ENCODE measurements around the gene THY1.
"Not testable (repeated sequence)": the region's sequence is repeated elsewhere in the genome, so short reads cannot be mapped to it uniquely, and the experiment has no call there.

The THY1 gene

GRCh38 chr11:119417726-119418540, 5.0 kb downstream of the THY1 start:
- no peak for DNase-seq

DNA sequence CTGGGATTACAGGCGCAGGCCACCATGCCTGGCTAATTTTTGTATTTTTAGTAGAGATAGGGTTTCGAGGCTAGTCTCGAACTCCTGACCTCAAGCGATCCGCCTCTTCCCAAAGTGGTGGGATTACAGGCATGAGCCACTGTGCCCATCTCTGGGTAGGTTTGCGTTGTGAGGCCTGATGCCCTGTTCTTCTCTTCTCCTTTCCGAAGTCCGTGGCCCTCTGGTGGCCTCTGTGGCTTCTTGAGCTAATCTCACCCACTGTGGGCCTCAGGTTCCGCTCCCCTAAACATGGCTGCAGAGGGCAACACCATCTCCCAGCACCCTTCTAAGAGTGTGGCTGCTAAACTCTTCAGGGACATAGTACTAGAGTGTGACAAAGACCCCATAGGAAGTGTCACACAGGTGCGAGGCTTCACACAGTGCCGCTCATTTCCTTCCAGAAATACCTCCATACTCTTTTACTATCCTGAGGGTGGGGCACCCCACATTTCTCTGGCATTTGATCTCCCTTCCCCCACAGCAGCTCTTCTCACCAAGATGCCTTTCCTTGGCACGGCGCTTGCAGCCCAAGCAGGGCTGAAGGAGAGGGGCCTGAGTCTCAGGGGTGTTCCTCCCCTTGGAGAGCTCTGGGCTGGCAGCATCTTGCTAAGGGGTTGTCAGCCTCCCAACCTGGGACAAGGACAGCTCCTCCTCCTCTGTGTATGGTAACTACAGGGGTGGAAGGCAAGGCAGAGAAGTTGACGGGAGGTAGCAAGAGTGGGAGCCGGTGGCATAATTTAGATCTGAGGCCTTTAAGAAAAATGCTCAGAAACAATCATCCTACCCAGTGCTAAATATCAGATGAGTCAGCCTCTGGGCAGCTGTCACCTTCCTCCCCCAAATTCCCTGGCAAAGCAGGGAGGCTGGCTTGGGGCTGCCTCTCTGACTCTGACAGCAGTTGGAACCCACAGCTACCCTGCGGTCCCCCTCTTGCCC, 6.1 kb downstream of the THY1 start:
- no peak for DNase-seq

GRCh38 chr11:119415966-119416365, 7.0 kb downstream of the THY1 start:
- no peak for DNase-seq

DNA sequence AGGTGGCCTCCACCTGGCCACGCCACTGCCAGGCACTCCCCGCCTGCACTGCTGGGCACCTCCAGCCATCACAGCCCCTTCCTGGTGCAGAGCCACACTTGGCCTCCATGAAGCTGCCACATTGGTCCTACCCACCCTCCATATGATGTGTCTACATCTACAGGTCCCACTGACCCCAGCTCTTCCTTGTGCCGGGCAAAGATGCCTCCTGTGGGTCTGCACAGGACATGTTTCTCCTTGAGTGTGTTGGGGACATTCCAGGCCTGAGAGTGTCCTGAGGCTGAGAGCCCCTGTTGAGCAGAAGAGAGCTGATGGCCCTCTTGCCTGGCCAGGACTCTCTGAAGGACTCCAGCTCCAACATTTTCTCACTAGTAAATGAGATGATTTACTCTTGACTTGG, 7.5 kb downstream of the THY1 start:
- no peak for DNase-seq

DNA sequence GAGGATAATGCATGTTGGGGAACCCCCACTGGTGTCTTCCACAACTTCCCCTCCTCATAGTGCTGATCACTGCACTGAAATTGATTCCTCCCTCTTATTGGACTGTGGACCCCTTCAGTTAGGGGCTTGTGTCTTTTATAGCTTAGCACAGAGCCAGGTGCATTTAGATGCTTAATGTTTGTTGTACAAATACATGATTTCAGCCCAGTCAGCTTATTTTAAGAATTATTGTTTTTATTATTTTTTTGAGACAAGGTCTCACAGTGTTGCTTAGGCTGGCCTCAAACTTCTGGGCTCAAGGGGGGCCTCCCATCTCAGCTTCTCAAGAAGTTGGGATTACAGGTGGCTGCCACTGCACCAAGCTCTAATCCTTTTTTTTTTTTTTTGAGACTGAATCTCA, 8.2 kb downstream of the THY1 start:
- no peak for DNase-seq

DNA sequence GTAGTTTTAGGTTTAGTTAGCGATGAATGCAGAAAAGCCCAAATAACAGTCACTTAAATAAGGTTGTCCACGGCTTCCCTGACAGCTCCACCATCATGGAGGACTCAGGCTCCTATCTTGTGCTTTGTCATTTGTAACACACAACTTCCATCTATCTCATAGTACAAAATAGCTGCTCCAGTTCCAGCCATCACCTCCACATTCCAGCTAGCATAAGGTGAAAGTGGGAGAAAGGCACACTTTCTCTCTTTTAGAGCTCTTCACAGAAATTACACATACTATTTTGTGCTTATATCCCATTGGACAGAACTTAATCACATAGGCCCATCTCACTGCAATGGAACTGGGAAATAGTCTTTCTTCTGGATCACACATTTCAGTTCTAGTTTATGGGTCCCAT, 8.7 kb downstream of the THY1 start:
- DNase-seq = no peak

DNA sequence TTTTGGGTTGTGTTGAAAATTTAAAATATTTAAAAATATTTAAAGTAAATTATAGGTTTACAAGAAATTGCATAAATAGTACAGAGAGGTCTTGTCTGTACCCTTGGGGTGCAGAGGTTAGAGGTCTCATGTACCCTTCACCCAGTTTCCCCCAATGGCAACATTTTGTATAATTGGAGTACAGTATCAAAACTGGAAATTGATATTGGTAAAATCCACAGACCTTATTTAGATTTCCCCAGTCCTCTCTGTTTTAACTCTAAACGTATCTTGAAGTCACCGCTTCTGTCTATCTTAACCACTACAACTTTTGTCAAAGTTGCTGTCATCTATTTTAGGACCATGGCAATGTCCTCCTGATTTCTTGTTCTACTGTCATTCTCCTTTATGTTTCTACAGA, 10.9 kb downstream of the THY1 start:
- no peak for DNase-seq

DNA sequence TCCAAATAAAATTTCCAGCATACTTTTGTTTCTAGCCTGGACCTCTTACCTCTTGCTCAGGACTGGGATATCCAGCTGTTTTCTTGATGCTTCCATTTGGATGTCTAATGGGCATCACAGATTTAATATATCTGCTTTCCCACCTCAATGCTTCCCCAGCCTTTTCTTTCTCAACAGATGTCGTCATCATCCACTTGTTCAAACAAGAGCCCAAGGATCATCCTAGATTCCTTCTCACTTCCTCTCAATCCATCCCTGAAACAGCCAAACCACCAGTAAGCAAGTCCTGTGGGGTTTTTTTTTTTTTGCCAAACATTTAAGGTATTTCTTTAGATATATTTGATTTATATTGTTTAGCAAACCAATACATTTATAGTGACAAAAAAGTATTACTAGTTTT, 12.5 kb downstream of the THY1 start:
- DNase-seq = no peak

- no peak for DNase-seq
These were observed 13.2 kb downstream of the THY1 start for GRCh38 chr11:119409731-119410130.

DNA sequence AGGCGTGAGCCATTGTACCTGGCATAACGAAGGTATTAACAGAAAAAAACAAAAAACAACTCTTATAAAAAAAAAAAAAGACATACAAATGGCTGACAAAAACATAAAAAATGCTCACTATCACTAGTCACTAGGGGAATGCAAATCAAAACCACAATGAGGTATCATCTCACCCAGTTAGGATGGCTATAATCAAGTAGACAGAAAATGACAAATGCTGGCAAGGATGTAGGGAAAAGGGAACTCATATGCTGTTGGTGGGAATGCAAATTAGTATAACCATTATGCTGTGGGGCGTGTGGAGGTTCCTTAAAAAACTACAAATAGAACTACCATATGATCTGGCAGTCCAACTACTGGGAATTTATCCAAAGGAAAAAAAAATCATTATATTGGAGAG, 17.0 kb downstream of the THY1 start:
- DNase-seq = no peak

DNA sequence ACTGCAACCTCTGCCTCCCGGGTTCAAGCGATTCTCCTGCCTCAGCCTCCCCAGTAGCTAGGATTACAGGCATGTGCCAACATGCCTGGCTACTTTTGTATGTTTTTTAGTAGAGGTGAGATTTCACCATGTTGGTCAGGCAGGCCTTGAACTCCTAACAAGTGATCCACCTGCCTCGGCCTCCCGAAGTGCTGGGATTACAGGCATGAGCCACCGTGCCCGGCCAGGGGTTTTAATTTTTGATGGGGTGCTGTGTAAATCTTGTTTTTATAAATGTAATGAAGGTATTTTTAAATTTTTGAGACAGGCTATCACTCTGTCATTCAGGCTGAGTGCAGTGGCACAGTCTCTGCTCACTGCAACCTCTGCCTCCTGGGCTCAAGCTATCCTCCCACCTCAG, 17.5 kb downstream of the THY1 start:
- not testable (repeated sequence) for DNase-seq

DNA sequence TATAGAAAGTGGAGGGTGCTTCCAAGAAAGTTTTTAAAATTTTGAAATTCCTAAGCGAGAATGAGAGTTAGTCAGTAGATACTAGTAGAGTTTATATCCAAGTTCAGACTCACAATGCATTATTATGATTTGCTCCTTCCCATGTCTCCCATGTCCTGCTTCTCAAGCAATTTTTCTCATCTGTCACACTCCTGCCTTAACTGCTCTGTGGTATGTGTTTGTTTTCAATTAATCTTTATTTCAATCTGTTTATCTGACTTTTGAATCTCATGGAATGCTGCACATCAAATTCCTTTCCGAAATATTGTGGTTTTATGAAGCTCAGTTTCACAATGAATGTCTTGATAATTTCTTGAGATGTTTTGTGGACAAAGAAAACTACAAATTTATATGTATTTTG, 18.1 kb downstream of the THY1 start:
- no peak for DNase-seq

DNA sequence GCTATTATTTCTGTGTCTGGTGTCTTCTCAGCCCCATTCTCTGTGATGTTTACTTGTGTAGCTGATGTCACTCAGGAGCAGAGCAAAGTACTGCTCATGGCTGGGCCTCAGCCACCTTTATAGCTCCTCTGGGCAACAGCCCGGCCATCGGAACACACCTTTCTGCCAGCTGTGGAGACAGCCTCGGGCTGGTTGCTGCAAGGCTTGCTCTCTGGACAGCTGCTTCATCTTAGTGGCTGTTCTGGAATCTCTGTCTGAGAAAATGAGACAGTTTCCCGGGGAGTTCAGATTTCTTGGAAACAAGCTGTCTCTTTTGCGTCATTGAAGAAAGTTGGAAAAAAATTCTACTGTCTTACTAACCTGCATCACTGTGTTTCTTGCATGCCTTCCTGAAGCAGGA, 20.0 kb downstream of the THY1 start:
- no peak for DNase-seq

DNA sequence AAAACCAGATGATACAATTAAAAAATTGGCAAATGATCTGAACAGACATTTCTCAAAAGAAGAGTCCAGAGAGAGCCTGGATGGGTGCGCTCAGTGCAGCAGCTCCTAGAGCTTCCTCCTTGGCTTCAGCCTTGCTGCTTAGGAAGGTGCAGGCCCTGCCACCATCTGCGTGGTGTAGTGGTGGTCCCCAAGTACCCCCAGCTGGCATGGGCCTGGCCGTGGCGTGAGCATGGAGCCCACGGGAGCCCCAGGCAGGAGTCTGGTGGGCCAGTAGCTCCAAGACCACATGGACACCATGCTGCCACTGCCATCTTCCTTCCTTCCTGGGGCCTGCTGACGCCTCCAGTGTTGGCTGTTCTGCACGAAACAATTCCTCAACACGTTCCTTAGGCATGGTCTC, 20.5 kb downstream of the THY1 start:
- DNase-seq = no peak

DNA sequence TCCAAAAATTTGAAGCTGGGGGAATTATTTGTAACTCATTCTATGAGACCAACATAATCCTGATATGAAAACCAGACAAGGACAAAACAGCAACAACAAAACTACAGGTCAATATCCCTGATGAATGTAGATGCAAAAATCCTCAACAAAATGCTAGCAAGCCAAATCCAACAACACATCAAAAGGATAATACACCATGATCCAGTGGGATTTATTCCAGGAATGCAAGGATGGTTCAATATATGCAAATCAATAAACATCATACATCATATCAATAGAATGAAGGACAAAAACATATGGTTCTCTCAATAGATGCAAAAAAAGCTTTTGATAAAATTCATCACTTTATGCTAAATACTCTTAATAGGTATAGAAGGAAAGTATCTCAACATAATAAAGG, 22.1 kb downstream of the THY1 start:
- DNase-seq = no peak

GRCh38 chr11:119397740-119398139, 25.2 kb downstream of the THY1 start:
- DNase-seq = no peak

GRCh38 chr11:119396835-119397234, 26.1 kb downstream of the THY1 start:
- no peak for DNase-seq

DNA sequence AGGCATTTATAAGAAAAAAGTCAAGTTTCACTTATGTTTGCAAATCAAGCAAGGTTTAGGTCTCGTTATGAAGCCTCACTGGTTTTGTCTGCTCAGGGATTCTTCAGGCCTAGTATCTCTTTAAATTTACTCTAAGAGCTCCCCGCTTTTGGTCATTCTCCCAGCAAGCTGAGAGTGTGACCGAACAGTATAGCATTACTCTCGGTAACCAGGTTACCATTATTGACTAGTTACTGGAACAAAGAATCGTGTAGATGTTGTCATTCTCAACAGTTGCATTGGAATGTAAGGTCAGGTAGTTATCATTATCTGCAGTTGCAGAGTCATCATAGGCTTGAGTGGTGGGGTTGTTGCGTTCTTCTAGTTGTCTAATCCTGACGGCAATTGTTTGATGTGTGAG, 31.7 kb downstream of the THY1 start:
- no peak for DNase-seq

DNA sequence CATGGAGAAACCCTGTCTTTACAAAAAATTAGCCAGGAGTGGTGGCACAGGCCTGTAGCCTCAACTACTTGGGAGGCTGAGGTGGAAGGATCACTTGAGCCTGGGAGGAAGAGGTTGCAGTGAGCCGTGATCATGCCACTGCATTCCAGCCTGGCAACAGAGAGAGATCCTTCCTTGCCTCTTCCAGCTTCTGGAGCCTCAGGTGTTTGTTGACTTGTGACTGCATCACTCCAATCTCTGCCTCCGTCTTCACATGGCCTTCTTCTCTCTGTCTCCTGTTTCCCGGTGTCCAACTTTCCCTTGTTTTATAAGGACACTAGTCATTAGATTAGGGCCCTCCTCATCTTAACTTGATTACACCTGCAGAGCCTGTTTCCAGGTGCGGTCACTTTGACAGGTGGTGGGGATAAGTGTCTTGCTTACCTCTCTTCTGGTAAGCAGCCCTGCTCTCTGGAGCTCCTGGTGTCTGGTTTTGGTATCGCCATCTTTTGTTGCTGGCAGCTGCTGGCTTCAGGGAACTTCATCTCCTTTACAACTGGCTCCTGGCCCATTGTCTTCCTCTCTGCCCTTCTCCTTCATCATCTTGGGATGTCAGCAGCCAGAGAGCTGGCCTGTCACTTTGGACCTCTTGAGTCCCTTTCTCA, 33.2 kb downstream of the THY1 start:
- DNase-seq = peak in 1 of 2 experiments; percentile 41

DNA sequence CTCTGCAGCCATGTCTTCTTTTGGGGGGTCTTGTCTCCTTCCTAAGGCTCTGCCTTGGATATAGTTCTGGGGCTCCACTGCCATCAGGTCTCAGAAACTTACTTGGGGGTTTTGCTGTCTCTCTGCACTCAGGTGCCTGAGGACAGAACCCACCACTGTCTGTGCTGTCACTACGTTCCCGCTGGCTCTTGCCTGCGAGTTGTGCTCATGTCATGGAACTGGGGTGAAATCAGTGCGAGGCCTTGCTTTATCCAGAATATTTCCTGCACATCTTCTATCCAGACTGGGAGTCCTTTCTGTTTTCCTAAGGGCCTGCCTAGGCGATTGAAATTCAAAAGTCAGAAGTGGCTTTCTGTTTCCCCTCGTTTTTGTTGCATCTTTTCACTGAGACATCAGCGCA, 34.9 kb downstream of the THY1 start:
- no peak for DNase-seq

DNA sequence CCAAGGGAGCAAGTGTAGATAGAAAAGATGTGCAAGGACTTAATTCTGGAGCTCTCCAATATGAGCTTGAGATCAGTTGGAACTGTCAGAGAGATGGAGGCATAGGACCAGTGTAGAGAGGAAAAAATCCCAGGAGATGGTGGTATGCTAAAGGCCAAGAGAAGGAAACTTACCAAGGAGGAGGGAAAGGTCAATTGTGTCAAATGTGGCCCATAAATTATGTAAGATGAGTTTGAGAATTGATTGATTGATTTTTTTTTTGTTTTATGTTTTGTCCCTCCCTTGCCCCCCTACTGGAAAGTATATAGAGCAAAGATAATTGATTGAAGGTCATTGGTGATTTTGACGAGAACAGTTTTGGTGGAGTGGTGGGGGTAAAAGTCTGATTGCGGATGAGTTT, 38.6 kb downstream of the THY1 start:
- DNase-seq = no peak

DNA sequence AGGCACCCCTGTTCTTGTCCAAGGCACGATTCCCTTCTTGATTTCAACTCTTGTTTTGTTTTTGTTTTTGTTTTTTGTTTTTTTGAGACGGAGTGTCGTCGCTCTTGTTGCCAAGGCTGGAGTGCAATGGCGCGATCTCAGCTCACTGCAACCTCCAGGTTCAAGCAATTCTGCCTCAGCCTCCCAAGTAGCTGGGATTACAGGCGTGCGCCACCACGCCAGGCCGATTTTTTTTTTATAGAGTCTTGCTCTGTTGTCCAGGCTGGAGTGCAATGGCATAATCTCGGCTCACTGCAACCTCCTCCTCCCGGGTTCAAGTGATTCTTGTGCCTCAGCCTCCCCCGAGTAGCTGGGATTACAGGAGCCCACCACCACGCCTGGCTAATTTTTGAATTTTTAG, 40.5 kb downstream of the THY1 start:
- DNase-seq = not testable (repeated sequence)

DNA sequence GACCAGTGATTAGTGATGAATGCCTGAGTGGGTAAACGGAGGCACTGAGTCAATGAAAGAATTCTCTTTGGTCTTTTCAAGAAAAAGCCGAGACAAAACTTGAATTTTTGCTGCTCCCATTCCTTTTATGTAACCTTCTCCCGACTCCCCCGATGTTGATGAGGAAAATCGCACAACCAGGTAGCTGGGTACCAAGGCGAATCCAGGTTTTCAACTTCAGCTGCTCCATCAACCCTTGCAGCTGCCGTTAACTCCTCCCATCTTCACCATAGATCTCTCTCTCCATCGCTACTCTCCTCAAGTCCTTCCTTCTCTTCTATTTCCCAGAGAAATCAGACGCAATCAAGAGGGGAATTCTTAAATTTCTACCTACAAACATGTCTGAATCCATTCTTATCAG, 40.9 kb downstream of the THY1 start:
- DNase-seq = peak in 1 of 2 experiments; percentile 9
